ENCODE results near the gene ADH4.

- TF ChIP-seq, protein P1, sequence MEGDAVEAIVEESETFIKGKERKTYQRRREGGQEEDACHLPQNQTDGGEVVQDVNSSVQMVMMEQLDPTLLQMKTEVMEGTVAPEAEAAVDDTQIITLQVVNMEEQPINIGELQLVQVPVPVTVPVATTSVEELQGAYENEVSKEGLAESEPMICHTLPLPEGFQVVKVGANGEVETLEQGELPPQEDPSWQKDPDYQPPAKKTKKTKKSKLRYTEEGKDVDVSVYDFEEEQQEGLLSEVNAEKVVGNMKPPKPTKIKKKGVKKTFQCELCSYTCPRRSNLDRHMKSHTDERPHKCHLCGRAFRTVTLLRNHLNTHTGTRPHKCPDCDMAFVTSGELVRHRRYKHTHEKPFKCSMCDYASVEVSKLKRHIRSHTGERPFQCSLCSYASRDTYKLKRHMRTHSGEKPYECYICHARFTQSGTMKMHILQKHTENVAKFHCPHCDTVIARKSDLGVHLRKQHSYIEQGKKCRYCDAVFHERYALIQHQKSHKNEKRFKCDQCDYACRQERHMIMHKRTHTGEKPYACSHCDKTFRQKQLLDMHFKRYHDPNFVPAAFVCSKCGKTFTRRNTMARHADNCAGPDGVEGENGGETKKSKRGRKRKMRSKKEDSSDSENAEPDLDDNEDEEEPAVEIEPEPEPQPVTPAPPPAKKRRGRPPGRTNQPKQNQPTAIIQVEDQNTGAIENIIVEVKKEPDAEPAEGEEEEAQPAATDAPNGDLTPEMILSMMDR (conservative IDR thresholded peaks at IDR 0.05; ENCODE audit: low read depth, low read length), result no peak
- no peak for TF ChIP-seq EZH2phosphoT487 (IDR thresholded peaks at IDR 0.05; ENCODE audit: borderline replicate concordance, low read length)
- no peak for TF ChIP-seq EZH2 (IDR thresholded peaks at IDR 0.05; ENCODE audit: low read length, unreplicated experiment)
These were observed 43.2 kb downstream of the ADH4 start for GRCh38 chr4:99100876-99101275.

Data from PC-3 (cell line).